ENCODE results near the gene CEP85L.

CEP85L gene

GRCh38 chr6:118451839-118452238, 199.6 kb downstream of the CEP85L start:
- TF ChIP-seq CTCF (IDR thresholded peaks at IDR 0.05): no peak

GRCh38 chr6:118444796-118445195, 206.6 kb downstream of the CEP85L start:
- TF ChIP-seq CTCF (IDR thresholded peaks at IDR 0.05): no peak

GRCh38 chr6:118436482-118436881, 214.9 kb downstream of the CEP85L start:
- TF ChIP-seq CTCF (IDR thresholded peaks at IDR 0.05): no peak

- no peak for TF ChIP-seq CTCF (IDR thresholded peaks at IDR 0.05)
These were observed 231.7 kb downstream of the CEP85L start for GRCh38 chr6:118419448-118420394.
